Measurements from ENCODE around the gene NAA10. TPM values are rescaled to one million over a fixed set of nuclear protein-coding genes. Genes with fewer than 3 reads are reported as not detected.

Gene NAA10
- total RNA-seq, 1 experiment from 2014 or later = 136 TPM

DNA sequence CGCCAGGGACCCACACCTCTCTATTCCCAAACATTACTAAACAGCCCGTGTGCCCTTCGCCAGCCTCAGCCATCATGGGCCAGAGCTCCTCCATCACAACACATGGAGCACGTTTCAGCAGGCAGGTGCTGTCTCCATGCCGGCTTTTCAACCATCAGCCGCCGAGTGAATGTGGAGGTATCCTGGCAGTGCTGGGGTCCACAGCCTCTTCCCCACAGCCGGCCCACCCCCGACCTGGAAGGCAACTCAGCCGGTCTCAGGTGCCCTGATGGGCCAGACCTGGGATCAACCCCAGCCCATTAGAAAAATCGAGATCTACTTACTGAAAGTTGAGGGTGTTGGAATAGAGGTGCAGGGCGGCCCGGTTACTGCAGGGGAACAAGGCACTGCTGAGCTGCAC is 3.1 kb downstream of the NAA10 start:
- in situ Hi-C loops (cut with HindIII; ENCODE audit: low sequenced_read_pairs) = no loop called here

DNA sequence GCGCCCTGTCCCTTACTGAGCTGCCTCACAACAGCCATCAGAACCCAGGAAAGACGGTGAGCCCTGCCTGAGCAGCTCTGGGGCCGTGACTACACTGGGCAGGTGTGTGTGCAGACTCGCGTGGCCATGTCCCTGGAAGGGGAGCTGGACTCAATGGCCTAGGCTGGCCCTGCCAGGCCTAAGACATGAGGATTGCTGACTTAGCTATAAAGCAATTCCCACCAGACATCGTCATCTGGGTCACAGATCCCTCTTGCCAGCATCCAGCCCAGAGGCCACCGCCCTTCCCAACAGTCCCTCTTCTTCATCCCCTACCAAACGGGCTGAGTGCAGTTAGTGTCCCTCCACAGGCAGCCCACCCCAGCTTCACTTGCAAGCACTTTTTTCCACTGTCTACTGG is 3.7 kb downstream of the NAA10 start:
- no peak for DNase-seq (ENCODE audit: low spot score)
- in situ Hi-C loops (cut with HindIII; ENCODE audit: low sequenced_read_pairs) = no loop called here

More for the DNA sequence above, 3.1 kb downstream of the NAA10 start:
- no peak for DNase-seq (ENCODE audit: low spot score)

DNA sequence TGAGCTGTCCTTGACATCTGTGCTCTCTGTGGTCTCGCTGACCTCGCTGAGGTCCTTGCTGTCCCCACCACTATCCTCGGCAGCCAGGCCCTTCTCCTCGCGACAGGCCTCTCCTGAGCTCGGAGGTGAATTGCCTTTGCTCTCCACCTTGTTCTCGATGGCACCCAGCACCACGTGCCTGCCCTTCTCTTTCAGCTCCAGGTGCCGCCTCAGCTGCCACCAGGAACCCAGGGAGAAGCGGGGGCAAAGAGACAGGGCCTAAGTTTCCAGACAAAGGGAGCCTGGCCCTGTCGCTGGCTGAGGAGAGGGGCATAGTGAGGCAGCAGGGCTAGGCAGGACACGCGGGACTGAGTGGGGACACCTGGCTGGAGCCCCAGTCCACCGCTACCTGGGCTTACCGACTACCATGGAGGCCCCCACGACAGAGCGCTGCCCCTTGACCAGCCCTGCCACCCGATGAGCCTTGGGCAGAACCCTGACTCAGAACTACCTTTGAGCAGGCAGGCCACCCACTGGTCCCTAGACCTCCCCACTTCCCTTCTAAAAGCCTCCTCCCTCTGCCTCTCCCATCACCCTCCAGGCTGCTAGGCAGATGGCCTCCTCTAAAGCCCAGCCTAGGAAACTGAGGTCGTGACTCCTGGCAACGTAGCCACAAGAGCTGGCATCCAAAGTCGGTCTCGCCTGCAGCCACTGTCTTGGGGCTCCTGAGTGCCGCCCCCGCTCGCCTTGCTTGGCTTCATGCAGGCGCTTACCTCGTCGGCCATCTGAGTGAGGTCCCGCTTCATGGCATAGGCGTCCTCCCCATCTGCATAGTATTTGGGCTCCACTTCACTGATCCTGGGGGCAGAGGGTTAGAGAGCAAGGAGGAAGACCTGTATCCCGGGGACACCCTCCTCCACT is 4.6 kb downstream of the NAA10 start:
- in situ Hi-C loops (cut with HindIII; ENCODE audit: low sequenced_read_pairs) = no loop called here
- no peak for DNase-seq (ENCODE audit: low spot score)

DNA sequence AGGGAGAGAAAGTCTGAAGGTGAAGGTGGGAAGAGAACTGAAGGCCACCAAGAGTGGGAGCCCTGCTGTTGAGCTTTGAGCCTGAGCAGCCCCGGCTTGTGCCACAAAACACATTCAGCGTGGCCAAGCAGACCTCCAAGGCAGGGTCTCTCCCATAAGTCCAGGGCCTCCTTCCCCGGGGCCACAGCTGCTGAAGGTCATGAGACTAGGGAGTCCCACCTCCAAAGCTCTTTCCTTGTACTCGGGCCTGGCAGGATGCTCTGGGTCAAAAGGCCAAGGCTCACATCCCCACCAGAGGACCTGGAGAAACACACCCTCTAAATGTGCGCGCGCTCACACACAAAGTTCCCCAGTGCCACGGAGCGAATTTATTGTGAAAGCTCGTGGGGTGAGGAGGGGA is 5.3 kb downstream of the NAA10 start:
- DNase-seq (ENCODE audit: low spot score) = no peak

DNA sequence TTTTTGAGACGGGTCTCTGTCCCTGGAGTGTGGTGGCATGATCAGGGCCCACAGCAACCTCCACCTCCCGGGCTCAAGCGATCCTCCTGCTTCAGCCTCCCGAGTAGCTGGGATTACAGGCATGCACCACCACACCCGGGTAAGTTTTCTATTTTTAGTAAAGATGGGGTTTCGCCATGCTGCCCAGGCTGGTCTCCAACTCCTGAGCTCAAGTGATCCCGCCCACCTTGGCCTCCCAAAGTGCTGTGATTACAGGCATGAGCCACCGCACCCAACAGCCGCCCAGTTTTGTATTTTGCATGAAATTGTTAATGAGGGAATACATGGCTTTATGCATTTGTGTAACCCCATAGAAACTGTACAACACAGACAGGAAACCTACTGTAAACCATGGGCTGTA is 6.0 kb downstream of the NAA10 start:
- DNase-seq (ENCODE audit: low spot score) = no peak
- in situ Hi-C loops (cut with HindIII; ENCODE audit: low sequenced_read_pairs) = no loop called here

More for the DNA sequence above, 5.3 kb downstream of the NAA10 start:
- in situ Hi-C loops (cut with HindIII; ENCODE audit: low sequenced_read_pairs) = no loop called here

DNA sequence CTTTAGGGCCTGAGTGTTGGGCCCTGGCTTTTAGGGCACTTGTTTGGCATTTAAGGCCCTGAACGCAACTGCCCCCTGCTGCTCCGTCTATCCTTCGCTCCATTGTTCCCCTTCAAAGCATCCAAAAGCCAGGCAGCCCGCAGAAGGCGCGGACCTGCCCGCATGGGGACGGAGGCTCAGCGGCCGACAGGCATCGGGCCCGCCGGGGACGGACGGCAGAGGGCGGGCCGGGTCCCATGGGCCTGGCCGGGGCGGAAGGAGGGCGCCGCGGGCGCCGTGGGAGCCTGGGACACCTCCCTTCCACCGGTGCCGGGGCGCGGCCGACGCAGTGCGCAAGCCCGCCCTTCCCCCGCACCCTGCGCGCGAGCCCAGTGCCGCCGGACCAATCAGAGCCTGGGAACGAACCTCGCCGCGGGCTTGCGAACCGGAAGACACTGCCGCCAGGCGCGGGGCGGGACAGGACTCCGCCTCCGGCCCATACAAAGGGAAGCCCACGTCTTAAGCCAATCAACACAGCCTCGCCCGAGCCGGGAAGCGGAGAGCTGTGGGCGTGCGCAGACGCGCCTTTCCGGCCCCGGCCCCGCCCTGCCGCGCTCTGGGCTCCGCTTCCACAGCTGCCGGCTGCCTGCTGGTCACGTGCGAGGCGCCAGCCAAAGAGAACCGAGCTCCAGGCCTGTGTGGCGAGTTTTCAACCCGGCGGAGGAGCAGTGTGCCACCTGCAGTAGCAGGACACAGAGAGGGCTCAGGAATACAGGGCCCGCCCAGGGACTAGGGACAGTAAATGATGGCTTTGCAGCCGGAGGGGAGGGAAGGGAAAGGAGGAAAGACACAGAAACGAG is 6.7 kb downstream of the NAA10 start:
- in situ Hi-C loops (cut with HindIII; ENCODE audit: low sequenced_read_pairs) = no loop called here
- peak; percentile 93 for DNase-seq (ENCODE audit: low spot score)

DNA sequence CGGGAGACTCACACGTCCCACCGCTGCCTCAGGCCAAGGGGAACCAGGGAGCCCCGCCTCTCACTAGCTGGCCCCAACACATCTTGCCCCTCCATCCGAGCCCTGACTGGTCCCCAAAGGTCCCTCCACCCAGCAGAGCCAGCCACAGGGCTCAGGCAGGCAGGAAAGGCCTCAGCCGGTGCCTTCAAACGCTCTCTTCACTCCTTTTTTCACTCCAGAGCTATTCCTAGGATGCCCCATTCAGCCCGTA is 7.2 kb downstream of the NAA10 start:
- no peak for DNase-seq (ENCODE audit: low spot score)
- in situ Hi-C loops (cut with HindIII; ENCODE audit: low sequenced_read_pairs) = no loop called here

DNA sequence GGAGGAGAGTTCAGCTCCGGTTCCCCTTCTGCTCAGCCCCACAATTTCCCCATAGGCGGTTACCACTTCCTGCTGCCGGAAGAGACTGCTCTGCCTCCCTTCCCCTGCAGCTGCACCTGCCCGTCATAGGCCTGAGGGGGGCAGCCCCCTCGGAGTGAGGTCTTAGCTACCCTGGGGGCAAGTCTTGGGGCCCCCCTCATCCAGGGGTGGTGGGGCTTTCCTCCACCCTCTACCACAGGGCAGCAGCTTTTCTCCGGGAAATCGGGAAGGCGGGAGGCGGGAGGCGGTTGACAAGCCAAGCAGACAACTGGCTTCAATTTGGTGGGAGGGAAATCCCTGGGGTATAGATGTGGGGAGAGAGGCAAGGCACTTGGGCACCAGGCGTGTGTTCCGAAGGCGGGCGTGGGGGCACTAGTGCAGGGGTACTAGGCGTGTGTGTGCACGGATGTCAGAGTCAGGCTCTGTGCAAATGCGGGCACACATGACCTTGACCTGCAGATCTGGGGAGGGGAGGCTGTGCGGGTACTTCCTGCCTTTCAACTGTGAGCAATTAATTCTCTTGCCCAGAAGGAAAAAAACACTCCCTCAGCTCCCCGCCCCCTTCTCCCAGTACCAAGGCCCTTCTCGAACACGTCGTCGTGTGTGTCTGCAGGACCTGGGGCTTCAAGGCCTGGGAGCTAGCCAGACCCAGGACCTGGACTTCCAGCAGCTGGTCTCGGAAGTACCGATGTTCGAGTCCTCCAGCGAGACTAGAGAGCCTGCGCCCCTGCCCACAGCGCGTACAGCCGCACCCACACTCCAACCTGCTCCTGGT is 7.8 kb downstream of the NAA10 start:
- DNase-seq (ENCODE audit: low spot score) = no peak
- in situ Hi-C loops (cut with HindIII; ENCODE audit: low sequenced_read_pairs) = no loop called here

DNA sequence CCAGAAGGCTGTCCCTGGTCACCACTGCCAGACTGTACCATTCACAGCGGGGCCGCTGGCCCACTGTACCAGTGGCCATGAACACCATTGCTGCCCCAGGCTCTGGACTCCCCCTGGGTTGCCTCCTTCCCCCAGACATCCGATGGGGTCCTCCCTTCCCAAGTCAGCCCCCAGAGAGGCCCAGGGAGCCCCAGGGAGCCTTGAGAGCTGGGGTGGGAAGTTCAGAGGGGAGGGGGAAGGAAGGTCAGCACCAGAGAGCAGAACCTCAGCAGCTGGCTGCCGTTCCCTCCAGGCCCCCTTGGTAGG is 8.3 kb downstream of the NAA10 start:
- no peak for DNase-seq (ENCODE audit: low spot score)
- in situ Hi-C loops (cut with HindIII; ENCODE audit: low sequenced_read_pairs) = no loop called here

DNA sequence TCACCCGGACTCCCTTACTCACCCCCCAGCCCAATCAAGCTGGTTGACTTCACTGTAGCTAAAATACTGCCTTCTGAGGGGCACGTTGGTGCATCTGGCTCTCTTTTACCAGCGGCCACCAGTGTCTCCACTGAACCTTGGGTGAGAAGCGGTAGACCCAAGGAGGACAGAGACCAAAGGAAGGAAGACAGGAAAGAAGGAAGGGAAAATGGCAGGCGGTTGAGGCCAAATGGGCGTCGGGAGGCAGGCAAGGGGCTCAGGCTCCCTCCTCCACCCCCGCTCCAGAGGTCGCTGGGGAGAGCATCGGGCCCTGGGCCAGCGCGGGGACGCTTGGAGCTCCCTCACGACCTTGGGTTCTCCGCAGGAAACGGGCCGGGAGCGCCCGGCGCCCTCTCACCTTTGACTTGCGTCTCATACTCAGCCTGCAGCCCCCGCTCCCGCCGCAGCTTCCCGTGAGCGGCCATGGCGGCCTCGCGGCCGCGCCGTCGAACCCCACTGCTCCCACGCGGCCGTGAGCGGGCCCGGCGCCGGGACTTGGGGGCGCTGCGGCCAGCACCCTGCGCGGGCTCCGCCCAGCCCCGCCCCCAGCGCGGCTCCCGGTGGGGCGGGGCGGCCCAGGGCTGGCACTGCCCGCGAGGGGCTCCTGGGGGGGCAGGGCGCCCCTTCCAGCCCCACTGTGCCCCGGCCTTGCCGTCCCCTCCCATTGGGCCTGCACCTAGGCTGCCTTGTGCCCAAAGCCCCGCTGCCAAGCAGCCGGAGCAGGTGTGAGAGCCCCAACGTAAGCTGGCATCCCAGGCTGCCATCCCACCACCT is 8.9 kb downstream of the NAA10 start, which contains the start of gene ARHGAP4:
ARHGAP4 (minus strand) TSS at position 526 of the 813 bp plus-strand sequence; CDS start at position 464, 62 bp downstream.
- in situ Hi-C loops (cut with HindIII; ENCODE audit: low sequenced_read_pairs) = no loop called here
- no peak for DNase-seq (ENCODE audit: low spot score)

DNA sequence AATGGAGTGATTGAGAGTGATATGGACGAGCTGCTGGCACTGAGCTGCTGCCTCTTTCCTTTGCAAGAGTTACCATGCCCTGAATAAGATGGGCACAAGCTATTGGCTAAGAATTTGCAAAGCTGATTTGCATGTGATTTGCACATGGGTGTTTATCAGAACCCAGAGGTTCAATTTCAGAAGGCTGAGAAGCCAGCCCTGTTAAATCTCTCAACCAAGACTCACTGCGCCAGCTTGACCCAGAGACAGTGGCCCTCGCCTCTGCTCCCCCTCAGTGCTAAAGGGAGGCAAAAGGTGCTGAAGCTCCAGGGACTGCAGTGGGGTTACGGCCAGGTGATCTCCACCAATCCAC is 9.5 kb downstream of the NAA10 start:
- no peak for DNase-seq (ENCODE audit: low spot score)
- in situ Hi-C loops (cut with HindIII; ENCODE audit: low sequenced_read_pairs) = no loop called here

DNA sequence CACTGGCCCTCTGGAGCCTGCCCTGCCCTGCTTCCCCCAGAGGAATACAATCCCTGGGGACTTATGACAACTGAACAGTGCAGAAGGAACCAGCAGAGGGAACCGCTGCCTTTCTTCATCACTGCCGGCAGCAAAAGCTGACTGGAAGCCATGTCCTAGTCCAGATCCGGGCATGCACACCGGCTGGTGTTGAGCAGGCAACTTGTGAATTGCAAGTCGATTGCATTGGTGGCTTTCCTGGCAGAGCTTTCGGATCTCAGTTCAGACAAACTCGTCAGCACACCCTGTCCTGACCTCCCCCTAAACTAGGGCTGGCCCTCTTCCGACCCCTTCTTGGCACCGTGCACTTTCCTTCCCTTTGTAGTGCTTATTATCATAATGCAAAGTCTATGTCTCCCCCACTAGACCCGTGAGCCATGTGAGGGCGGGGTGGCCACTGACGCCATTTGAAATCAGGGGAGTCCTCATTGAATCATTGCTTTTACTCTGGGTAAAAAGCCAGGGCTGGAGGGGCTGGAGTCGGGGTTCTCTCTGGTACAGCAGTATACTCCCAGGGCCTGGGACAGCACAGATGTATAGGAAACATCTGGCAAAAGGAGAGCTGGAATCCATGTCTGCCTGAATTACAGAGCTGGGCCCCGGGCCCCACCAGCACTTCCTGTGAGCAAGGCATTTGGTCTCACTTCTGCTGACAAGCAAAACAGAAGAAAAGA is 10.5 kb downstream of the NAA10 start:
- no peak for DNase-seq (ENCODE audit: low spot score)
- in situ Hi-C loops (cut with HindIII; ENCODE audit: low sequenced_read_pairs) = no loop called here

DNA sequence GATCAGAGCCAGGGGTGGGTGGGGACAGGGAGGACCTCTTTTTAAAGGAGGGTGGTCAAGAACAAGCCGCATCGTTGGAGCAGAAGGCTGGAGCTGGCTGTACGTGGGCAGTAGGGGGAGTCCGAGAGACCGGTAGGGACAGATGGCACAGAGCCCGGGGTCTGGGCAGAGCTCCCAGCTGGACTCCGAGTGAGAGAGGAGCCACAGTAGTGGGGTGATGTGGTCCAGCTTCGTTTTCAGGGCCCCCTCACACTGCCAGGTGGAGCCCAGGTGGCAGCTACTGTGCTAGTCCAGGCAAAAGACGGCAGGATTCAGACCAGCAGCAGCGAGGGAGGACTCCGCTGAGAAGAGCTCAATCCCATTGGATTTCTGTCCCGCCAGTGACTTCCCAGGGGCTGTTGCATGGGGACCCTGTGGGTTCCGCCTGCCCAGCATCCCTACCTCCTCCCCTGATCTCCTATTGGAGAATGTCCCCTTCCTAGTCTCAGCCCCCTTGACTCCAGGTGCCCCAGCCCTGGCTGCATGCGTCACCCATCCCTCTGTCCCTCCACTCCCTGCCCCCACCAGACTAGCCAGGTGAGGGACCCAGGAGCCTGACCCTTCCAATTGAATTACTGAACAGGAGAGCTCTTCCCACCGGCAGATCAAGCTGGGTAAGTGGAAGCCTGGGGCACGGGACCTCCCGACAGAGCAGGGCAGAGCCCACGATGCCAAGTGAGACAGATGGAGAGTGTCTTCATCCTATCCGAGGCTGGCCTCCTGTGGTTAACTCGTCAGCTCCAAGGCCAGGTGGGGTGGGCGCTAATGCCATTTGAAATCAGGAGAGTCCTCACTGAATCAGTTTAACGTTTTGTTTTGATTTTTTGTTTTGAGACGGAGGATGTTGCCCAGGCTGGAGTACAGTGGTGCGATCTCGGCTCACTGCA is 11.6 kb downstream of the NAA10 start:
- in situ Hi-C loops (cut with HindIII; ENCODE audit: low sequenced_read_pairs) = no loop called here
- peak; percentile 86 for DNase-seq (ENCODE audit: low spot score)

DNA sequence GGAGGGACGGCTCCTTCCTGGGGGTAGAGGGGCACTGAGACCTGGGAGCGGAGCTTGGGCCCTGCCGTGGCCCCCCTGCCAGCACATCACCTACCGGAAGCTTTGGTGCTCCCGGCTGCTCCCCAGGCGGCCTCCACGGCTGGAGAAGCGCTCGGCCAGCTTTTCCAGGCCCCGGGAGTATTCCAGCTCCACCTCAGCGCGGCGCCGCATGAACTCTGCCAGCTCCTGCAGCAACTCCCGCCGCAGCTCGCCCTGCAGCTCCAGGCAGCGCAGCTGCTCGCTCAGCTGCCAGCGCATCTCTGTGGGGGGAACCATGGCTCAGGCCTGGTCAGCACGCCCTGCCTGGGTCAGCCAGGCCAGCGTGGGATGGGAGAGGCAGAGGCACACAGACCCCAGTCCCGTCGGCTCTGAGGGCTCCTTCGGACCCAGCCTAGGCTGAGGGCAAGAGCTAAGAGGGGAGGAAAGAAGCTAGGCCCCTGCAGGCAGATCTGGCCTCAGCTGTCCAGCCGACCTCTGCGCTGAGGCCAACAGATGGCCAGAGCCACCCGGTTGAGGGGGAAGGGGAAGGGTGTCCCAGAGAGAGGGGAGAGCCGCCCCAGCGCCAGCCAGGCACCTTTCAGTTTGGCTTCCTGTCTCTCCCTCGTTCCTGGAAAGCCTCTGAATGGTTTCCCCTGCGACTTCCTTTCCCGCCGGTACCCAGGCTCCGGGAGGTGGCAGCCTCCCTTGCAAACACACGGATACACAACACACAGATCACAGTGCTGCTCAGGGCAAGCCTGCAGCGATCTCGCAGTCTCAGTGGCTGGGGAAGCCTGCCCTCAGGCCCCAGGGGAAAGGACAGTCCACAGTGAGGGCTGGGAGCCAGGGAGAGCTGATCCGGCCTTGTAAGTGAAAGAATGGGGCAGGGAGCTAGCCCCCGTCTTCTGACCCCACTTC is 13.1 kb downstream of the NAA10 start:
- DNase-seq (ENCODE audit: low spot score) = no peak
- in situ Hi-C loops (cut with HindIII; ENCODE audit: low sequenced_read_pairs) = no loop called here

DNA sequence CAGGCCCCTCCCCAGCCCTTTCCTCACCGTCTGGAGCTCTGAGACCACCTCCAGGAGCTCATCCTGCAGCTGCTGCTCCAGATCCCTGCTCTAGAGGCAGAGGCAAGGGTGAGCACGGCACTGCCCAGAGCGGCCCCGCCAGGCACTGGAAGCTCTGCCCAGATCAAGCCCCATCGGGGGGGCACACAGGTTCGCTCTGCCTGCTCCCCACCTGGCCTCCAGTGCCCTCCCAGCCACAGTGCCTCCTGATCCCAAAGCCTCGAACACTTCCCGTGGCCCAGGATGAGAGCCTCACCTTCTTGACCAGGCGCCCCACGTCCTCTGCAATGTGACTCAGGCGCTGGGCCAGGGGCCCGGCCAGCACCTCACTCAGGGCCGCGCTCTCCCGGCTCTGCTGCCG is 13.8 kb downstream of the NAA10 start:
- DNase-seq (ENCODE audit: low spot score) = no peak
- in situ Hi-C loops (cut with HindIII; ENCODE audit: low sequenced_read_pairs) = no loop called here

DNA sequence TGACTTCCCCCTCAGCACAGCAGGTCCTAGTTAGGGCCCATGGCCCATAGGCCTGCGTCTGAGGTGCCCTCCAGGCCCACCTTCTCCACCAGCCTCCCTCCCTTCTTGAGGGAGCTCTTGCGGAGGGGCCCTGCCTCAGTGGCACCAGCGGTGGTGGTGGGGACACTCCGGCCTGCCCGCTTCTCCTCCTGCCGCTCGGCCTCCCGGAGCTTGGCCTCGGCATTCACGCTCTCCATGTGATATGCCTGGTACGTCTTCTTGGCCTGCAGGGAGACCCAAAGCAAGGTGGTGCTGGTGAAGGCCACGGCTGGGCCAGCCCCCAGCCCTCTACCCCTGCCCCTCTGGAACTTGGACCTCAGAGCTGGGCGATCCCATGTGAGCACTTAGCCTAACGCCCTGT is 14.3 kb downstream of the NAA10 start:
- in situ Hi-C loops (cut with HindIII; ENCODE audit: low sequenced_read_pairs) = no loop called here
- DNase-seq (ENCODE audit: low spot score) = no peak

DNA sequence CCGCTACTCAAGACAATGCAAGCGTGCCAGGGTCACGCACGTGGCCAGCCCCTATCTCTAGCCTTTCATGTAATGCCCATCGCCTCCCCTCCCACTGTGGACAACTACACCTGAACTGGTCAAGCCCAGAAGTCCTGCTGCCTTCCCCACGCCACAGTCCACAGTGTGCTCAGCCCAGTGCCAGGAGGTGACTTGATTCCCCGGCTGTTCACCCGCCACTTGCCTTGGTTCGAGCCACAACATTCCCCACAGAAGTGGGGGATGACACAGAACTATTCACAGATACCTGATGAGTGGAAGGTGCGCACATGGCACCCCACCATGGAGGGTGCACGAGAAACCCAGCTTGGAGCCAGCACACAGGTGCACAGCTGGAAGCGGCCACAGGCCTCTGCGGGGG is 15.6 kb downstream of the NAA10 start:
- DNase-seq (ENCODE audit: low spot score) = no peak
- in situ Hi-C loops (cut with HindIII; ENCODE audit: low sequenced_read_pairs) = no loop called here

Data from G401 (cell line).